ENCODE measurements around the gene MTREX.

DNA sequence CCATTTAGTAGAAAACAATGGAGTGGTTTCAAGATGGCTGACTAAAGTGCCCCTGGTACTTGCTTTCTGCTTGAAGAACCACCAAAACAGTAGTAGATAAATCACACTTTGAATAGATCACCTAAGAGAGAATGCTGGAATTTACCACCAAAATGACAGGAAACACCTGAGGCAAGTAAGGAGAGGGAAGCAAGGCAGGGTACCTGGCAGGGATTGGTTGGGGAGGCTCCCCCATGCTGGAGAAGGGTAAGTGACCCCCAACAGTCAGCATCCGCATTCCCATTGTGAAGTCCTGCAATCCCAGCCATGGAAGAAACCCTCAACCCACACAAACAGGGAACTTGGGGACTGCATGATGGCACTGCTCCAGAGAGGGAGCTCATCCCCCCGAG is 121.4 kb downstream of the MTREX start:
- TF ChIP-seq, protein P1, sequence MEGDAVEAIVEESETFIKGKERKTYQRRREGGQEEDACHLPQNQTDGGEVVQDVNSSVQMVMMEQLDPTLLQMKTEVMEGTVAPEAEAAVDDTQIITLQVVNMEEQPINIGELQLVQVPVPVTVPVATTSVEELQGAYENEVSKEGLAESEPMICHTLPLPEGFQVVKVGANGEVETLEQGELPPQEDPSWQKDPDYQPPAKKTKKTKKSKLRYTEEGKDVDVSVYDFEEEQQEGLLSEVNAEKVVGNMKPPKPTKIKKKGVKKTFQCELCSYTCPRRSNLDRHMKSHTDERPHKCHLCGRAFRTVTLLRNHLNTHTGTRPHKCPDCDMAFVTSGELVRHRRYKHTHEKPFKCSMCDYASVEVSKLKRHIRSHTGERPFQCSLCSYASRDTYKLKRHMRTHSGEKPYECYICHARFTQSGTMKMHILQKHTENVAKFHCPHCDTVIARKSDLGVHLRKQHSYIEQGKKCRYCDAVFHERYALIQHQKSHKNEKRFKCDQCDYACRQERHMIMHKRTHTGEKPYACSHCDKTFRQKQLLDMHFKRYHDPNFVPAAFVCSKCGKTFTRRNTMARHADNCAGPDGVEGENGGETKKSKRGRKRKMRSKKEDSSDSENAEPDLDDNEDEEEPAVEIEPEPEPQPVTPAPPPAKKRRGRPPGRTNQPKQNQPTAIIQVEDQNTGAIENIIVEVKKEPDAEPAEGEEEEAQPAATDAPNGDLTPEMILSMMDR (IDR thresholded peaks at IDR 0.05), result no peak
- TF ChIP-seq POLR2A (IDR thresholded peaks at IDR 0.05) (no peak), POLR2AphosphoS5 (IDR thresholded peaks at IDR 0.05) (no peak), EP300 (IDR thresholded peaks at IDR 0.05) (no peak)
